SU-DHL-6 (cell line): Measurements from ENCODE around the gene LHB.

Source experiments
- EZH2phosphoT487 ChIP-seq: fragments of 200-600 bp; sonication (generic), shearing (Covaris generic); conservative IDR thresholded peaks from 2 replicates; pipeline ENCODE4 v1.6.1; 2018; ENCODE audit warnings: mild to moderate bottlenecking, antibody characterized with exemption, low read length, moderate library complexity, mixed read lengths
- TF ChIP-seq, protein P1 (sequence below): fragments of 200-600 bp; sonication (generic); IDR thresholded peaks from one replicate; pipeline ENCODE4 v1.5.1; 2017; ENCODE audit warnings: antibody characterized with exemption, mild to moderate bottlenecking, low read length, moderate library complexity; ENCODE audit not compliant: insufficient read depth, poor library complexity, severe bottlenecking

DNA sequence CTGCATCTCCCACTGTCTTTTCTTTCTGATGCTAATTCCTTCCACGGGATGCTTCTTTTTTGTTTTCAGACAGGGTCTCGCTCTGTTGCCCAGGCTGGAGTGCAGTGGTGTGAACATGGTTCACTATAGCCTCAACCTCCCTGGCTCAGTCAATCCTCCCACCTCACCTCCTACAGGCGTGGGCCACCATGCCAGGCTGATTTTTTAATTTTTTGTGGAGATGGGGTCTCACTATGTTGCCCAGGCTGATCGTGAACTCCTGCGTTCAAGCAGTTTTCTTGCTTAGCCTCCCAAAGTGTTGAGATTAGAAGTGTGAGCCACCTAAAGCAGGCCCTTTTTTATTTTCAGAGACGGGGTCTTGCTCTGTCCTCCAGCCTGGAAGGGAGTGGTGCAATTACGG, 28.6 kb downstream of the LHB start:
- TF ChIP-seq, protein P1, sequence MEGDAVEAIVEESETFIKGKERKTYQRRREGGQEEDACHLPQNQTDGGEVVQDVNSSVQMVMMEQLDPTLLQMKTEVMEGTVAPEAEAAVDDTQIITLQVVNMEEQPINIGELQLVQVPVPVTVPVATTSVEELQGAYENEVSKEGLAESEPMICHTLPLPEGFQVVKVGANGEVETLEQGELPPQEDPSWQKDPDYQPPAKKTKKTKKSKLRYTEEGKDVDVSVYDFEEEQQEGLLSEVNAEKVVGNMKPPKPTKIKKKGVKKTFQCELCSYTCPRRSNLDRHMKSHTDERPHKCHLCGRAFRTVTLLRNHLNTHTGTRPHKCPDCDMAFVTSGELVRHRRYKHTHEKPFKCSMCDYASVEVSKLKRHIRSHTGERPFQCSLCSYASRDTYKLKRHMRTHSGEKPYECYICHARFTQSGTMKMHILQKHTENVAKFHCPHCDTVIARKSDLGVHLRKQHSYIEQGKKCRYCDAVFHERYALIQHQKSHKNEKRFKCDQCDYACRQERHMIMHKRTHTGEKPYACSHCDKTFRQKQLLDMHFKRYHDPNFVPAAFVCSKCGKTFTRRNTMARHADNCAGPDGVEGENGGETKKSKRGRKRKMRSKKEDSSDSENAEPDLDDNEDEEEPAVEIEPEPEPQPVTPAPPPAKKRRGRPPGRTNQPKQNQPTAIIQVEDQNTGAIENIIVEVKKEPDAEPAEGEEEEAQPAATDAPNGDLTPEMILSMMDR = no peak
- TF ChIP-seq EZH2phosphoT487 = no peak
